ENCODE measurements around the gene GPR55.

GPR55 gene

GRCh38 chr2:230887342-230887741, 37.7 kb downstream of the GPR55 start:
- Histone ChIP-seq H3K36me3 (ENCODE audit: control insufficient read depth in 2 of 2, insufficient read depth in 2 of 2, low read length in 2 of 2) (no peaks in the 10 kb centered on the region), H3K27ac (ENCODE audit: low read length) (no peak overlapping the region), H3K4me1 (ENCODE audit: control insufficient read depth, insufficient read depth, low read length) (no peaks in the 10 kb centered on the region), H3K9me3 (ENCODE audit: control insufficient read depth in 2 of 2, low read length in 2 of 2) (peaks cover 0 to 2% of the 10 kb centered on the region in 2 donors), H3K27me3 (ENCODE audit: control insufficient read depth in 1 of 2, insufficient read depth in 2 of 2, low read length in 2 of 2) (no peaks in the 10 kb centered on the region), H3K9ac (ENCODE audit: low read length in 2 of 2) (no peak overlapping the region), H3K4me3 (ENCODE audit: low read length in 2 of 2) (no peak overlapping the region)

GRCh38 chr2:230886671-230887071, 38.4 kb downstream of the GPR55 start:
- Histone ChIP-seq H3K9ac (ENCODE audit: low read length in 2 of 2) (no peak overlapping the region), H3K27ac (ENCODE audit: low read length) (no peak overlapping the region), H3K4me3 (ENCODE audit: low read length in 2 of 2) (no peak overlapping the region), H3K4me1 (ENCODE audit: control insufficient read depth, insufficient read depth, low read length) (no peaks in the 10 kb centered on the region), H3K27me3 (ENCODE audit: control insufficient read depth in 1 of 2, insufficient read depth in 2 of 2, low read length in 2 of 2) (no peaks in the 10 kb centered on the region), H3K36me3 (ENCODE audit: control insufficient read depth in 2 of 2, insufficient read depth in 2 of 2, low read length in 2 of 2) (no peaks in the 10 kb centered on the region), H3K9me3 (ENCODE audit: control insufficient read depth in 2 of 2, low read length in 2 of 2) (peaks cover 0 to 2% of the 10 kb centered on the region in 2 donors)

- no peak overlapping the region for H3K9ac ChIP-seq (ENCODE audit: low read length in 2 of 2)
- H3K36me3 ChIP-seq (ENCODE audit: control insufficient read depth in 2 of 2, insufficient read depth in 2 of 2, low read length in 2 of 2), result no peaks in the 10 kb centered on the region
- no peak overlapping the region for H3K4me3 ChIP-seq (ENCODE audit: low read length in 2 of 2)
- no peaks in the 10 kb centered on the region for H3K27me3 ChIP-seq (ENCODE audit: control insufficient read depth in 1 of 2, insufficient read depth in 2 of 2, low read length in 2 of 2)
- peaks cover 0 to 2% of the 10 kb centered on the region in 2 donors for H3K9me3 ChIP-seq (ENCODE audit: control insufficient read depth in 2 of 2, low read length in 2 of 2)
- H3K27ac ChIP-seq (ENCODE audit: low read length), result no peak overlapping the region
- H3K4me1 ChIP-seq (ENCODE audit: control insufficient read depth, insufficient read depth, low read length), result no peaks in the 10 kb centered on the region
Observed at GRCh38 chr2:230886206-230886605, 38.8 kb downstream of the GPR55 start.

GRCh38 chr2:230885463-230886130, 39.4 kb downstream of the GPR55 start:
- no peaks in the 10 kb centered on the region for H3K36me3 ChIP-seq (ENCODE audit: control insufficient read depth in 2 of 2, insufficient read depth in 2 of 2, low read length in 2 of 2)
- H3K4me3 ChIP-seq (ENCODE audit: low read length in 2 of 2), result no peak overlapping the region
- peaks cover 0 to 2% of the 10 kb centered on the region in 2 donors for H3K9me3 ChIP-seq (ENCODE audit: control insufficient read depth in 2 of 2, low read length in 2 of 2)
- no peaks in the 10 kb centered on the region for H3K4me1 ChIP-seq (ENCODE audit: control insufficient read depth, insufficient read depth, low read length)
- no peaks in the 10 kb centered on the region for H3K27me3 ChIP-seq (ENCODE audit: control insufficient read depth in 1 of 2, insufficient read depth in 2 of 2, low read length in 2 of 2)
- H3K27ac ChIP-seq (ENCODE audit: low read length), result no peak overlapping the region
- H3K9ac ChIP-seq (ENCODE audit: low read length in 2 of 2), result no peak overlapping the region

- Histone ChIP-seq H3K4me3 (ENCODE audit: low read length in 2 of 2) (no peak overlapping the region), H3K36me3 (ENCODE audit: control insufficient read depth in 2 of 2, insufficient read depth in 2 of 2, low read length in 2 of 2) (peaks cover 9 to 15% of the 10 kb centered on the region in 2 donors), H3K27me3 (ENCODE audit: control insufficient read depth in 1 of 2, insufficient read depth in 2 of 2, low read length in 2 of 2) (no peaks in the 10 kb centered on the region), H3K9me3 (ENCODE audit: control insufficient read depth in 2 of 2, low read length in 2 of 2) (no peaks in the 10 kb centered on the region), H3K27ac (ENCODE audit: low read length) (no peak overlapping the region), H3K9ac (ENCODE audit: low read length in 2 of 2) (no peak overlapping the region), H3K4me1 (ENCODE audit: control insufficient read depth, insufficient read depth, low read length) (no peaks in the 10 kb centered on the region)
Observed at GRCh38 chr2:230881840-230882239, 43.2 kb downstream of the GPR55 start.

- no peaks in the 10 kb centered on the region for H3K9me3 ChIP-seq (ENCODE audit: control insufficient read depth in 2 of 2, low read length in 2 of 2)
- H3K4me1 ChIP-seq (ENCODE audit: control insufficient read depth, insufficient read depth, low read length), result no peaks in the 10 kb centered on the region
- no peak overlapping the region for H3K9ac ChIP-seq (ENCODE audit: low read length in 2 of 2)
- H3K27me3 ChIP-seq (ENCODE audit: control insufficient read depth in 1 of 2, insufficient read depth in 2 of 2, low read length in 2 of 2), result no peaks in the 10 kb centered on the region
- H3K36me3 ChIP-seq (ENCODE audit: control insufficient read depth in 2 of 2, insufficient read depth in 2 of 2, low read length in 2 of 2), result peaks cover 21 to 24% of the 10 kb centered on the region in 2 donors
- no peak overlapping the region for H3K27ac ChIP-seq (ENCODE audit: low read length)
- H3K4me3 ChIP-seq (ENCODE audit: low read length in 2 of 2), result no peak overlapping the region
Observed at GRCh38 chr2:230879891-230880290, 45.2 kb downstream of the GPR55 start.

GRCh38 chr2:230879271-230879882, 45.7 kb downstream of the GPR55 start:
- no peaks in the 10 kb centered on the region for H3K9me3 ChIP-seq (ENCODE audit: control insufficient read depth in 2 of 2, low read length in 2 of 2)
- no peak overlapping the region for H3K27ac ChIP-seq (ENCODE audit: low read length)
- H3K9ac ChIP-seq (ENCODE audit: low read length in 2 of 2), result no peak overlapping the region
- no peaks in the 10 kb centered on the region for H3K4me1 ChIP-seq (ENCODE audit: control insufficient read depth, insufficient read depth, low read length)
- no peaks in the 10 kb centered on the region for H3K27me3 ChIP-seq (ENCODE audit: control insufficient read depth in 1 of 2, insufficient read depth in 2 of 2, low read length in 2 of 2)
- H3K4me3 ChIP-seq (ENCODE audit: low read length in 2 of 2), result no peak overlapping the region
- peaks cover 21 to 25% of the 10 kb centered on the region in 2 donors for H3K36me3 ChIP-seq (ENCODE audit: control insufficient read depth in 2 of 2, insufficient read depth in 2 of 2, low read length in 2 of 2)

- peaks cover 21 to 25% of the 10 kb centered on the region in 2 donors for H3K36me3 ChIP-seq (ENCODE audit: control insufficient read depth in 2 of 2, insufficient read depth in 2 of 2, low read length in 2 of 2)
- H3K27me3 ChIP-seq (ENCODE audit: control insufficient read depth in 1 of 2, insufficient read depth in 2 of 2, low read length in 2 of 2), result no peaks in the 10 kb centered on the region
- H3K27ac ChIP-seq (ENCODE audit: low read length), result no peak overlapping the region
- no peak overlapping the region for H3K9ac ChIP-seq (ENCODE audit: low read length in 2 of 2)
- H3K4me1 ChIP-seq (ENCODE audit: control insufficient read depth, insufficient read depth, low read length), result no peaks in the 10 kb centered on the region
- no peak overlapping the region for H3K4me3 ChIP-seq (ENCODE audit: low read length in 2 of 2)
- H3K9me3 ChIP-seq (ENCODE audit: control insufficient read depth in 2 of 2, low read length in 2 of 2), result no peaks in the 10 kb centered on the region
Observed at GRCh38 chr2:230878599-230879188, 46.3 kb downstream of the GPR55 start.

- Histone ChIP-seq H3K36me3 (ENCODE audit: control insufficient read depth in 2 of 2, insufficient read depth in 2 of 2, low read length in 2 of 2) (peaks cover 21 to 25% of the 10 kb centered on the region in 2 donors), H3K9me3 (ENCODE audit: control insufficient read depth in 2 of 2, low read length in 2 of 2) (no peaks in the 10 kb centered on the region), H3K27me3 (ENCODE audit: control insufficient read depth in 1 of 2, insufficient read depth in 2 of 2, low read length in 2 of 2) (no peaks in the 10 kb centered on the region), H3K9ac (ENCODE audit: low read length in 2 of 2) (no peak overlapping the region), H3K4me1 (ENCODE audit: control insufficient read depth, insufficient read depth, low read length) (no peaks in the 10 kb centered on the region), H3K27ac (ENCODE audit: low read length) (no peak overlapping the region), H3K4me3 (ENCODE audit: low read length in 2 of 2) (no peak overlapping the region)
Observed at GRCh38 chr2:230877759-230878598, 47.1 kb downstream of the GPR55 start.

GRCh38 chr2:230877116-230877758, 47.8 kb downstream of the GPR55 start:
- Histone ChIP-seq H3K4me3 (ENCODE audit: low read length in 2 of 2) (no peak overlapping the region), H3K4me1 (ENCODE audit: control insufficient read depth, insufficient read depth, low read length) (no peaks in the 10 kb centered on the region), H3K27ac (ENCODE audit: low read length) (no peak overlapping the region), H3K27me3 (ENCODE audit: control insufficient read depth in 1 of 2, insufficient read depth in 2 of 2, low read length in 2 of 2) (no peaks in the 10 kb centered on the region), H3K36me3 (ENCODE audit: control insufficient read depth in 2 of 2, insufficient read depth in 2 of 2, low read length in 2 of 2) (peaks cover 21 to 25% of the 10 kb centered on the region in 2 donors), H3K9ac (ENCODE audit: low read length in 2 of 2) (no peak overlapping the region), H3K9me3 (ENCODE audit: control insufficient read depth in 2 of 2, low read length in 2 of 2) (no peaks in the 10 kb centered on the region)
